ENCODE data around the gene GNG14.
"Not testable (repeated sequence)": the region's sequence is repeated elsewhere in the genome, so short reads cannot be mapped to it uniquely, and the experiment has no call there.

GNG14 gene

DNA sequence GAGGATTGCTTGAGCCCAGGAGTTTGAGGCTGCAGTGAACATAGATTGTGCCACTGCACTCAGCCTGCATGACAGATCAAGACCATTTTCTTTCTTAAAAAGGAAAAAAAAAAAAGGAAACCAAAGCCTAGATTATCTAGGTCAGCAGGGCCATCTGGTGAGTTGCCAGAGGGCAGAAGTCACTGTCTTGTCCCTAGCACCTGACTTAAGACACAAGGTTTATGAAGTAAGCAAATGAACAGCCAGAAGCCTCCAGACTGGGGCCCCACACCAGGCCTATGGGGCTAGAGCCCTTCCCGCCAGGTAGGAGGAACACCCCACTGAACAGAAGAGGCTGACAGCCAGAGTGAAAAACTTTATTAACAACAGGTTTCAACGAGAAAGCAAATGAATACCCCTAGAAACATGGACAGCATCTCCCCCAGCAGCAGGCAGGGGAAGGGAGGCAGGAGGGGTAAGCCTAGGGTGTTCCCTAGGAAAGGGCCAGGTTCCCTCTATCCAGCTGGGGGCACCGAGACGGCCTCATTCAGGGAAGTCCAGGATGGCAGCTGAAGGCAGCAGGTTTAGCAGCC lies 20.0 kb upstream of the GNG14 start:
- DNase-seq (ENCODE audit: low spot score): no peak

DNA sequence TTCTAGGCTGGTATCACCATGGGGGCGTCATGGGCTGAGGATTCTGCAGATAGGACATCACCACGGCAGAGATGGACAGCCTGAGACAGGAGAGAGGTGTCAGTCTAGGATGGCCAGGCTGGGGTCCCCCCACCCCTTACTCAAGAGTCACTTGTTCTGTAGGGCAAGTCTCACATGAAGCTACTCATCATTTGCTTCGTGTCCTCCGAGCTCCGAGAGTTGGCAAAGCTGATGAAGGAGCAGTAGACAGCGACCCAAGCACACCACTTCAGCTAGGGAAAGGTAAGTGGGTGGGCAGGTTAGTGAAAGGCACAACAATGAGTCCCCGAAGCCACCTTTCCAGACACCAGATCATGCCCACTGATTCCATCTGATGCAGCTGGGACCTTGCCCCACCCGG lies 19.5 kb upstream of the GNG14 start:
- no peak for DNase-seq (ENCODE audit: low spot score)

DNA sequence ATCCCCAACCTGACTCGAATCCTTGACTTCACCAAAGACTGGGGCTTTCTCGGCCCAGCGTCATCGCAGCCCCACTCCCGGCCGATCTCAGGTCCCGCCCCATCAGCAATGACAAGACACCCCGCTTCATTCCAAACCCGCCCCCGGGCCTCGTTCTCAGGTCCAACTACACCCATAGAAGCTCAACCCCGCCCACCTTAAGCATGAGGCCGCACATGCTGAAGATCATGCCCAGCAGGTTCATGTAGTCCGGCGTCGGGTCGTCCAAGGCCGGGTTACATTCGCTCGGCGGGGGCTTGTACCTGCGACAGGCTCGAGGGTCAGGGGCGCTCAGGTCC lies 18.9 kb upstream of the GNG14 start:
- peak; percentile 12 for DNase-seq (ENCODE audit: low spot score)

DNA sequence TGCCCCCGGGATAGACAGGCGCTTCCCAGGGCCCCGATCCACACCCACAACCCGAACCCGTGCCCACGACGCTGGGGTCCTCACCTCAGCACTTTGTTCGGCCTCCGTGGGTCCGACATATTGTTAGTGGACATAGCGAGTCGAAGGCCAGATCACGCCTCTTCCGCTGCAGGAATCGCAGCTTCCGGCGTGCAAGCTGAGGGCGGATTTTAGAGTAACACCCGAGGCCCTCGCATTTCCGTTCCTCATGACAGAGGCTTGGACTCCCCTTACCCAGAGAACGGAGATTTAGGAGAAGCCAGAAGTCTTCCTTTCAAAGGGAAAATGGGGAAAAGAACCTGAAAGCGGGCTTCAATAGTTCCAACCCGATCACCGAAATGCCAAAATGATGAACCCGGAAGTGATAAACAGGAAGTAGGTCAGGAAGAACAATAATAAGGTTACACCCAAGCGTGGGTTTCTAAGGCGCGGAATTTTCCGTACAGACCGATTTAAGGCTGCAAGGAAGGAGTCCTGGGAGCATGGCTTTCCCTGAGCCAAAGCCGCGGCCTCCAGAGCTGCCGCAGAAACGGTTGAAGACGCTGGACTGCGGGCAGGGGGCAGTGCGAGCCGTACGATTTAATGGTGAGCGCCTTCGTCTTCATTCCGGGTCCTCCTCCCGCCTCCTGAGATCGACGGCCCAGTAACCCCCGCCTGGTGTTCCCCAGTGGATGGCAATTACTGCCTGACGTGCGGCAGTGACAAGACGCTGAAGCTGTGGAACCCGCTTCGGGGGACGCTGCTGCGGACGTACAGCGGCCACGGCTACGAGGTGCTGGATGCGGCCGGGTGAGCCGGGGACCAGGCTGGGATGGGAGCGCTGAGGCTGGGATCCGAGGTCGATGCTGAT lies 18.3 kb upstream of the GNG14 start:
- DNase-seq (ENCODE audit: low spot score): peak; percentile 85

DNA sequence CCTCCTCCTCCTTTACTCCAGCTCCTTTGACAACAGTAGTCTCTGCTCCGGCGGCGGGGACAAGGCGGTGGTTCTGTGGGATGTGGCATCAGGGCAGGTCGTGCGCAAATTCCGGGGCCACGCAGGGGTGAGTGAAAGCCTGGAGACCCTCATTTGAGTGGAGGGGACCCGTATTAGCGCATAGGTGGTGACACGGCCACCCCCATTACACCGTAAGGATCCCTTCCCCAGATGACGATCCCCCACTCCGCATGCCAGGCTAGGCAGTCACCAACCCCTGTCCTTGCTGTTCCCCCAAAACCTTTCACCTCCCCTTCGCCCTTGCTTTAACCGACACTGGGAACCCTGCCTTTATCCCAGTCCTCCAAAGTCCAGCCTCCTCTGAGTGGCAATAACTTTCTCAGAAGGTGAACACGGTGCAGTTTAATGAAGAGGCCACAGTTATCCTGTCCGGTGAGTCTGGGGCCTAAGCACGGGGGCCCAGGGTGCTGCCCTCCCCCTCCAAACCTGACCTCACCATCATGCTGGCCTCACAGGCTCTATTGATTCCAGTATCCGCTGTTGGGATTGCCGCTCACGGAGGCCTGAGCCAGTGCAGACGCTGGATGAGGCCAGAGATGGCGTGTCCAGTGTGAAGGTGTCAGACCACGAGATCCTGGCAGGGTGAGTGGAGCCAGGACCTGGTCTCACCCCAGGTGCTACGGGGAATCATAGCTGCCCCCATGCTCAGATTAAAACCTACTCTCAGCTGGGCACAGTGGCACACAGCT lies 17.5 kb upstream of the GNG14 start:
- DNase-seq (ENCODE audit: low spot score): no peak

DNA sequence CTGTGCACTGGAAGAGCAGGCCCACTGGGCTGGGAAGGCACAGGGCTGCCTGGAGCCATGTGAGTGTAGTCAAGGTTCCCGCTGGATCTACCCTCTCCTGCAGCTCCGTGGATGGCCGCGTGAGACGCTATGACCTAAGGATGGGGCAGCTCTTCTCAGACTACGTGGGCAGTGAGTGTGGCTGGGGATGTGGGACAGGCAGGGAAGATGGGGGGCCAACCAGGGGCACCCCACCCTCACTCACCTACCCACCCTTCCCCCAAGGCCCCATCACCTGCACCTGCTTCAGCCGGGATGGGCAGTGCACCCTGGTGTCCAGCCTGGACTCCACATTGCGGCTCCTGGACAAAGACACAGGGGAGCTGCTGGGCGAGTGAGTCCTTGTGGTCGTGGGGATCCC lies 15.1 kb upstream of the GNG14 start:
- DNase-seq (ENCODE audit: low spot score): no peak

DNA sequence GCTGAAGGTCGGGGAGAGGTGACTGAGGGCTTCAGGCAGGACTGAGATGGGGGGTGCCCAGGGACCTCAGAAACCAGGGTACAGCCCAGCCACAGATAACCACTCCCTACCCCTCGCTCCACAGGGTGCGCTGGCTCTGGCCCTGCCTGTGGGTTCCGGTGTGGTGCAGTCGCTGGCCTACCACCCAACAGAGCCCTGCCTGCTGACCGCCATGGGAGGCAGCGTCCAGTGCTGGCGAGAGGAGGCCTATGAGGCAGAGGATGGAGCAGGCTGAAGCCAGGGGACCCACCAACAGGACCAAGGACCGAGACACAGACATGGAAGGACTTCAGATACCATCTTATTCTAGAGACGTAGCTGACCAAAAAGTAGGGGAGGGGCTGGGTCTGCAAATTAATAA lies 12.4 kb upstream of the GNG14 start:
- DNase-seq (ENCODE audit: low spot score): no peak

DNA sequence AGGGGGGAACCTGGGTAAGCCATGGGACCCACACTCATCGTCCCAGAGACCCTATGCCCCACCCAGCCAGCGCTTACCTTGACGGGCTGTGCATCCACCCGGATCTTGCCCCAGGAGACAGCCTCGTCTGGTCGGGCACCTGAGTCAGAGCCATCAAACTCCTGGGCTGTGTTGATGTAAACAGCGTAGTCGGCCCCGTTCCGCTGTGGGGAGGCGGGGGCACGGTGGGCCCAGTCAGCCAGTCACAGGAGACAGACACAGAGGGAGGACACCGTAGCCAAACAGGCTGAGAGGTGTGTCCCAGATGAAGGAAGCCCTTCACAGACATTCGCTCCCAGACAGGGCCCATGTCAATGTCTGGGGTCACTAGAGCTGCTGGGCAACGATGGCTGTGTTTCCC lies 11.9 kb upstream of the GNG14 start:
- DNase-seq (ENCODE audit: low spot score): no peak

DNA sequence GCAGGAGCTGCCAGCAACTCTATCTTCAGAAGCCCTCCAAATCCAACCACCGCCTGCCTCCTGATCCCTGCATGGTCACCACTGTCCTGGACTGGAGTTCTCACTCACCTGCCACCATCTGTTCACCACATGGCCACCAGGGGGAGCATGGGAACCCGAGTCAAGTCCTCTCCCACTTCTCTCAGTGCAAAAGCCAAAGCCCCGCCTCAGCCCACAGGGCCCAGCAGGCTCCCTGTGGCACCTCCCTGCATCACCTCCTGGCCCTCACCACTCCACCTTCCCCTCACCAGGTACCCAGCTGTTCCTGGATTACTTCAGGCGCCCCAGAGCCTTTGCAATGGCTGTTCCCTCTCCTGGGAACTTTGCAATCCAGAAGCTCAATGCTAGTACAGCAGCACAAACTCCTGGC lies 11.4 kb upstream of the GNG14 start:
- DNase-seq (ENCODE audit: low spot score): peak; percentile 82

DNA sequence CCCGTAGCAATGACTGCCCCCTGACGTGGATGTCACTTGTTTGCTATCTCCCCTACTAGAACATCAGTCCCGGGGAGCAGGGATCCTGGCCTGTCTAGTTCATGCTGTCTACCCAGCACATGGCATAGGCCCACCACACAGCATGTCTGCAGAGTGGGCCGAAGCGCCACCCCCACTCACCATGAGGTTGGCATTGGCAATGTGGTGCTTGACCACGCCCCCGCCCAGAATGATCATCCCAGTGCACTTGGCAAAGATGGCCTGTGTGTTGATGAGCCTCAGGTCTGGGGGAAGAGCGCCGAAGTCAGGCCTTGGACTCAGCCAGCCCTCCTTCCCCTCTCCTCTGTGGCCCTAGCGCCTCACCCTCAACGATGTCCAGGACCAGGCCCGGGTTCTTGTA lies 10.9 kb upstream of the GNG14 start:
- DNase-seq (ENCODE audit: low spot score): no peak

DNA sequence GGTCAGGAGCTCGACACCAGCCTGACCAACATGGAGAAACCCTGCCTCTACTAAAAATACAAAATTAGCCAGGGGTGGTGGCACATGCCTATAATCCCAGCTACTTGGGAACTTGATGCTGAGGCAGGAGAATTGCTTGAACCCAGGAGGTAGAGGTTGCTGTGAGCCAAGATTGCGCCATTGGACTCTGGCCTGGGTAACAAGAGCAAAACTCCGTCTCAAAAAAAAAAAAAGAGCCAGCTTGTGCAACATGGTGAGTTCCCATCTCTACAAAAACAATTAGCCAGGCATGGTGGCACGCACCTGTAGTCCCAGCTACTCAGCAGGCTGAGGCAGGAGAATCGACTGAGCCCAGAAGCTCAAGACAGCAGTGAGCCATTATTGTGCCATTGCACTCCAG lies 9.8 kb upstream of the GNG14 start:
- DNase-seq (ENCODE audit: low spot score): not testable (repeated sequence)

DNA sequence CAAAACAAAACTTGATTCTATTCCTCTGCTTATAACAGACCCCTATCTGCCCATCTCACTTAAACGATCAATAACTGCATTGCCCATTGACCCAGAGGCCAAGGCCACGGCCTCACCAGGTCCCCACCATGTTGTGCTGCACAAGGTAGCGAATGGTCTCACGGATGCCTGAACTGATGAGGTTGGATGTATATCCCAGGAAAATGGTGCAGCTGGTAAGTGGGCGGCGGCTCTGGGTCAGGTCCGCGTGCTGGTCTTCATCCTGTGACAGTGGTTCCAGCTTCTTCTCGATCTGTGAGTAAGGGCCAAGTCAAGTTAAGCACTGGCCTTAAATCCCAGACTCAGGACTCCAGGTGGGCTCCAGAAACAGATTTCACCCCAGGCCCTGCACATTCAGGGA lies 7.8 kb upstream of the GNG14 start:
- DNase-seq (ENCODE audit: low spot score): no peak

DNA sequence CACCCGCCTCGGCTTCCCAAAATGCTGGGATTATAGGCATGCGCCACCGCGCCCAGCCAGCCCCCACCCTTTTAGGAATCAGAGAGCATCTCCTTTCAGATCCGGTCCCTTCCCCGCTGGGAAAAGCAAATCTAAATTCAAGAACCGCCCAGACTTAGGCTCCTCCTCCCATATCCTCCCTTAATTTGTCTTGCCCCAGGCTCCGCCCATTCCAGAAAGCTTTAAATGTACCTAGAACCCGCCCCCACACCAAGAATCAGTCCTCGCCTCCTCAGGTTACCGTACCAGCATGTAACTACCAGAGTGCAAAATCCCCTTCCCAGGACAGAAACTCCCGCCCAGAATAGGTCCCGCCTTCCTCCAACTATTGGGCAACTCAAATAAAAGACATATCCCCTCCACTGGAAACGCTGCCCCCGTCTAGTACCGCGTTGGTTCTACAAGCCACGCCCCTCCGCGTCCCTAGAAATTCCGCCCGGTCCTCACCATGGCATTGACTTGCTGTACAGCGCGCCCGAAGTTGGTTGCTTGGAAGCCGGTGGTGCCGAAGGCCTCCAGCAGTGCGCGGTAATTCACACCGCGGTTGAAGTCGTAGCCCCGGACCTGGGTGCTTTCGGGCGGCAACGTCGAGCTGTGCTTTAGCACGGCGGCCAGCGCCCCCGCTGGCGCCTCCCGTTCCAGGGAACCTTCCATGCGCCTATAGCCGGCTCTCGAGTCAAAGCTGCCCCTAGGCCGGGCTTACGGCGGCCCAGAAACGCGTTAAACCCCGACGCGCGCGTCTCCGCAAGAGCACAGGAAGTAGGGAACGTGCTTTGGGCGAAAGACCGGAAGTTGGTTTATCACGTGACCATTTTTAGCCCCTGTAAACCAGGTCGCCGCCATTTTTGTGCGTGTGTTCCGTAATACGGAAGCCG lies 6.5 kb upstream of the GNG14 start, which contains the start of gene DHPS:
TSS of gene DHPS (minus strand) at position 807 of the 914 bp plus-strand sequence. CDS start at position 693, 114 bp downstream.
- DNase-seq (ENCODE audit: low spot score): peak; percentile 98

DNA sequence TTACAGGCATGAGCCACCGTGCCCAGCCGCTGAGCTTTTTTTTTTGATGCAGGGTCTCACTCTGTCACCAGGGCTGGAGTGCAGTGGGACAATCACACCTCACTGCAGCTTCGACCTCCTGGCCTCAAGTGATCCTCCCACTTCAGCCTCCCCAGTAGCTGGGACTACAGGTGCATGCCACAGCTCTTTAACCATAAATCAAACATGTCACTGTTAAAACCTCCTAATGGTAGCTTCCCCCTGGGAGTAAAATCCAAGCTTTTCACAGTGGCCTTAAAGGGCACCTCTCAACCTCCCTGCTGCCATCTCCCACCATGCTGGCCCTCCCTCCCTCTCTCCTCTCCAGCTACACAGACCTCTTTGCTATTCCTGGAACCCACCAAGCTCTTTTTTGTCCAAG lies 2.0 kb upstream of the GNG14 start:
- DNase-seq (ENCODE audit: low spot score): no peak

DNA sequence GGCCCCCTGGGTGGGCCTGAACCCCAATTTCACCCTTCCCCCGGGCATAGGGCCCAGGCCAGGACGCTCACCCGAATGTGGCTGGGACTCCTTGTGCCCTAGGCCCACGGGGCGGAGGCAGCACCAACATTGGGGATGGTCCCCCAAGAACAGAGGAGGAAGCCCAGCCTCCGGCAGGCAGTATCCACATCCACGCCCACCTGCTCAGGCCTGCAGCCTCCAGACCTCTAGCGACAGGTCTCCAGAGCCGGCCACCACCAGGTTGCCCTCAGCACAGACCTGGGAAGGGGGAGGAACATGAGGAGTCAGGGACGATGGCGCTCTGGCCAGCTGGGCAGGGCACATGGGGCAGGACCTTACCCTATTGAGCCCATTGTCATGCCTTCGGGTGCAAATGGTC lies 1.2 kb downstream of the GNG14 start:
- DNase-seq (ENCODE audit: low spot score): no peak

DNA sequence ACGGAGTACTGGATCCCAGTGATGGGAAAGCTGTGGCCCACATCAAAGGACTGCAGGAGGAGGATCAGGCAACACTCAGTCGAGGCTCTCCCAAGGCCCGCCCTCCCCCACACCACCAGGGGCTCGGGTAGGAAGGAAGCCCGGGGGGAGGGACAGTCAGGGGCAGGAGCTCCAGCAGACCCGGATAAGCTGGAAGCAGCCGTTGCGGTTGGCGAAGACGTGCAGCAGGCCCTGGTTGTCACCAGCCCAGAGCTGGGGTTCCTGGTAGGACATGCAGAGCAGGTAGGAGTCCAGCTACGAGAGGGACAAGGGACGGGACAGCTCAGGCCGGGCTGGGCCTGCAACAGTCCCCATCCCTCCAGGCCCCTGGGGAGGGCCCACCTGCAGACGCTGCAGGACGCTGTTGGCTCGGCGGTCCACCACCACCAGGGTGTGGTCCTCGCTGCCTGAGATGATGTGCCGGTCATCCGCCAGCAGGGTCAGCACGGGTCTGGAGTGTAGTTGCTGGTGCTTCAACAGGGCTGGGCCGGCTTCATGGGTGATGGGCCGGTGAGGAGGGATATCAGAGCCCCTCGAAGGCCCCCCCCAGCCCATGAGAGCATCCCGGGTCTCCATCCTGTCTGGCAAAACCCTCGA lies 1.9 kb downstream of the GNG14 start:
- DNase-seq (ENCODE audit: low spot score): no peak

DNA sequence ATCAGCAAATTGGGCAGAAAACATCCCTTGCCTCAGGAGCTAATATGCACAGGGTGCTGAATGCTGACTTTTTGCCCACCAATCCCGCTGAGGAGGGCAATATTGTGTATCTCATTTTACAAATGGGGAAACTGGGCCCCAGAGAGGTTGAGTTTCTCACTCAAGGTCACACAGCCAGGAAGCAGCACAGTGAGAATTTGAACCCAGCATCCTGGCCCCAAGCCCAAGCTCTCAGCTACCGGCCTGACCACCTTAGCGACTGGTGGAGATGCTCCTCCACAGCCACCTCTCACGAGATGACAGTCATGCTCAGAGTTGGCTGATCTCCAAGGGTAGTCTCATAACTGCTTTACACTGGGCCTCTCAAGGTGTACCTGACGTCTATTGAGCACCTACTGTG lies 5.2 kb downstream of the GNG14 start:
- no peak for DNase-seq (ENCODE audit: low spot score)

DNA sequence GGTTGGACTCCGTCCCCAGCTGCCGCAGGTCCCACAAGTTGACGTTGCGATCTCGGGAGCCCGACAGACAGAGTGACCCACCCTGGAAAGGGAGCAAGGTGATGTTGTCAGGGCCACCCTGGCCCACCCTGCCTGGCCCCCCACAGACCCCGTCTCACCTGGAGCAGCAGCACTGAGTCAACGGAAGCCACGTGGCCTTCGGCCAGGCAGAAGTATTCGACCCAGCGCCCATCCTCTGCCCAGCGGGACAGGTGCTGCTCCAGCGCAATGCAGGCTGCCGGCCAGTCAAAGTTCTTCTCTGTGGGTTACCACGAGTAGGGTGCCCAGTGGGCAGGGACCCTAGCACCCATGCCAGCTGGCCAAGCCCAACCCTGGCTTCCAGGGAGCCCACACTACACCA lies 6.8 kb downstream of the GNG14 start:
- DNase-seq (ENCODE audit: low spot score): no peak

DNA sequence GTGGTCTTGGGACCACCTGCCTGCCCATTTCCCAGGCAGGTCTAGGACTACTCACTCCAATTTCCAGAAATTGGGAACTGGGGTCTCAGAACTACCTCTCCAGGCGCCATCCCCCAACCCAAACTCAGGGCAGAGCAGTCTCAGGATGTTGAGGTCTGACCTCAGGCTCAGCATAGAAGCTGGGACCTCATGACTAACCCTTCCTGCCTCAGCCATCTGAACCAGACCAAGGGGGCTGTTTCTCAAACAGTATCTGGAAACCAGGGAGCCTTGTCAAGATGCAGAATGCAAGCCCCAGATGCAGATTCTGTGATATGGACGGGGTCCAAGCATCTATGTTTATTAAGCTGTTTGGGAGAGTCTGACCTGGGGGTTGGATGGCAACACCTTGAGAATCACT lies 7.3 kb downstream of the GNG14 start:
- DNase-seq (ENCODE audit: low spot score): no peak

DNA sequence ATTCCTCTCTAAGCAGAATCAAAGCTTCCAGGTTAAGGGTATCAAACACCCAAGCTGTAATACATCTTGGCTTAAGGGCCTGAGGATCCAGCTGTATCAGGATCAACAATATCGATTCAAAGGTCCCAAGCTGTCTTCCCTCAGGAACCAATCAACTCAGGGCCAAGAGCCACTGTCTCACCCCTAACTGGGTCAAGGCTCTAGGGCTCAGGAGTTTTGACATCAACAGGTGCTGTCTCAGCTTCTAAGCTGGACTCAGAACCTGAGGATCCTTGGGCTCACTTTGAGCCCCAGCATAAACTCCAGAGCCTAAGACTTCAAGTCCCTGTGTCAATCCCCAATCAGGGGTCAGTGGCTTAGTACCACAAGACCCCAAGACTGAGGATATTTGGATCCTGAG lies 7.7 kb downstream of the GNG14 start:
- no peak for DNase-seq (ENCODE audit: low spot score)

DNA sequence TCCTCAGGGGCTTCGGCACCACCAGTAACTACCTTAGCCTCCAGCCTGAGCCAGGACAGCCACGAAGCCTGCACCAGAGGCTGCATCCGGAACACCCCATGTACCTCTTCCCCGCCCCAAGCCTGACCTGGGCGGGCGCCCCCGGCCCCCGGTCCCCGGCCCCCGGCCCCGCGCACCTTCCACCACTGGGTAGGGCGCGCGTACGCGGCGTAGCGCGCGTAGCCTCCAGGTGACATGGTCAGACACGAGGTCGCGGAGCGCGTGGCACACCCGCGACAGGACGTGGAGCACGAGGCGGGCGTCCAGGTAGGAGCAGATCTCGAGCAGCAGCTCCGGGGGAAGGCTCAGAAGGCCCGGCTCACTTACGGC lies 8.2 kb downstream of the GNG14 start:
- no peak for DNase-seq (ENCODE audit: low spot score)
